VCaP (cell line): ENCODE measurements around the gene HOMER1.

Source experiments
- H3K27ac ChIP-seq: fragments of 450-650 bp; 2 replicates; pipeline ENCODE4 v1.5.1; 2017
- TF ChIP-seq, protein P1 (sequence below): fragments of 450-650 bp; conservative IDR thresholded peaks from 2 replicates; pipeline ENCODE4 v1.5.1; 2017; ENCODE audit warnings: mild to moderate bottlenecking, moderate library complexity

Gene HOMER1

DNA sequence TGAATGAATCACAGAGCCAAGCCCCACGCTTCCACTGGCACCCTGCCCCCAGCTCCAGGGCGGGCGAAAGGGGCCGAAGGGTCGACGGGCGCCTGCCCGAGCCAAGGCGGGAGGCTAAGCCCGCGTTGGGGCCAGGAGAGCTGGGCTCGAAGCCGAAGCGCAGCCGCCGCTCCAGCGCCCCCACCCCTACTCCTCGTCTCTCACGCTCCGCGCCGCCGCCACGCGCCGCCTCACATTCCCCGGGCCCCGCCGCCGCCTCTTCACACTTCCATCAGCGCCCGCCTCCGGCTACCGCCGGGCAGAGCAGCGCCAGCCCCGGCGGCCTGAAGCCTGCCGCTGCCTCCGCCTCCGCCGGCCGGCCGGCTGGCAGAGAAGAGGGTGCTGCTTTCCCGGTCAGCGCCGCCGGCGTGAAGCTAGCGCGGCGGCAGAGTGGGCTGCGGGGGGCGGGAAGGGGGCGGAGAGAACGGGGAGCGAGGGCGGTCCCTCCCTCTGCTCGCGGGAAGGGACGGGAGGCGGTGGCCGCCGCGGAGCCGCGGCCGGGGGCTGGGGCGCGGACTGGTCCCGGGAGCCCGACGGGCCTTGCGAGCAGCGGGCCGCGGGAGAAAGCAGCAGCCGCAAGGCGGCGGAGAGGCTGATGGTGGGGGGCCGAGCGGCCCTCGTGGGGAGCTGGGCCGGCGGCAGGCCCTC, at the start of gene HOMER1:
Gene HOMER1, minus strand, starts transcription at position 431 of the 687 bp plus-strand sequence. CDS start 1,360 bp downstream, outside the sequence.
- H3K27ac ChIP-seq = peak within 1 kb of the TSS; percentile 82
- TF ChIP-seq, protein P1, sequence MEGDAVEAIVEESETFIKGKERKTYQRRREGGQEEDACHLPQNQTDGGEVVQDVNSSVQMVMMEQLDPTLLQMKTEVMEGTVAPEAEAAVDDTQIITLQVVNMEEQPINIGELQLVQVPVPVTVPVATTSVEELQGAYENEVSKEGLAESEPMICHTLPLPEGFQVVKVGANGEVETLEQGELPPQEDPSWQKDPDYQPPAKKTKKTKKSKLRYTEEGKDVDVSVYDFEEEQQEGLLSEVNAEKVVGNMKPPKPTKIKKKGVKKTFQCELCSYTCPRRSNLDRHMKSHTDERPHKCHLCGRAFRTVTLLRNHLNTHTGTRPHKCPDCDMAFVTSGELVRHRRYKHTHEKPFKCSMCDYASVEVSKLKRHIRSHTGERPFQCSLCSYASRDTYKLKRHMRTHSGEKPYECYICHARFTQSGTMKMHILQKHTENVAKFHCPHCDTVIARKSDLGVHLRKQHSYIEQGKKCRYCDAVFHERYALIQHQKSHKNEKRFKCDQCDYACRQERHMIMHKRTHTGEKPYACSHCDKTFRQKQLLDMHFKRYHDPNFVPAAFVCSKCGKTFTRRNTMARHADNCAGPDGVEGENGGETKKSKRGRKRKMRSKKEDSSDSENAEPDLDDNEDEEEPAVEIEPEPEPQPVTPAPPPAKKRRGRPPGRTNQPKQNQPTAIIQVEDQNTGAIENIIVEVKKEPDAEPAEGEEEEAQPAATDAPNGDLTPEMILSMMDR = no peak

- no peak overlapping the region for H3K27ac ChIP-seq
- TF ChIP-seq, protein P1 = no peak
These were observed 49.3 kb upstream of the HOMER1 start for GRCh38 chr5:79563247-79563590.

GRCh38 chr5:79562351-79563246, 48.7 kb upstream of the HOMER1 start:
- TF ChIP-seq, protein P1 = no peak
- H3K27ac ChIP-seq = no peak overlapping the region

GRCh38 chr5:79561525-79561893, 47.6 kb upstream of the HOMER1 start:
- TF ChIP-seq, protein P1 = no peak
- H3K27ac ChIP-seq = no peak overlapping the region

DNA sequence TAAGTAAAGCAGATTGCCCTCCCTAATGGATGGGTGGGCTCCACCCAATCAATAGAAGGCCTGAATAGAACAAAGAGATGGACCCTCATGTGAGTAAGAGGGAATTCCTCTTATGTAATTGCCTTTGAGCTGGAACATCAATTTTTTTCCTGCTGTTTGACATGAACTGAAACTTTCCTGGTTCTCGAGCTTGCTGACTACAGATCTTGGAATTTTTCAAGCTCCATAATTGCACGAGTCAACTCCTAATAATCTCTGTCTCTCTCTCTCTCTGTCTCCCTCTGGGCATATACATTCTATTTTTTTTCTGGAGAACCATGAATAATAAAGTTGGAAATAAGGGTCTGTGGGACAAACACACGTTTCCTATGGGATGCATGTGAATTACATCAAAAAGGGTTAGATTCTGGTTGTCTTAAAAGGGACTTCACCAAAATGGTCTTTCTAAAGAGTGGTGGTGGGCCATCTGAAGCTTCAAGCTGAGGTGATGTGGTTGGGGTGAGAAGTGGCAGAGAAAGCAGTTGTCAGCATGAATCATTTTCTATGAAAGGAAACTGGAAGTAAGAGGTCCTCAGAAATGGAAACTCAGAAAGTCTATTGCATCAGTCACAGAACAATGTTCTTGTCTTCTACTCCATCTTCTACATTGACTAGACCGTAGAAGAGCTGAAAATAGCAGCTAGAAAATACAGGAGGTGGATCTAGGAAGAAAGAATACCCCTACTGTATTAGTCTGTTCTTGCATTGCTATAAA, 47.0 kb upstream of the HOMER1 start:
- TF ChIP-seq, protein P1 = no peak
- no peak overlapping the region for H3K27ac ChIP-seq

GRCh38 chr5:79555418-79555817, 41.5 kb upstream of the HOMER1 start:
- H3K27ac ChIP-seq = no peak overlapping the region
- TF ChIP-seq, protein P1 = no peak

GRCh38 chr5:79552984-79553383, 39.0 kb upstream of the HOMER1 start:
- TF ChIP-seq, protein P1 = no peak
- H3K27ac ChIP-seq = no peak overlapping the region
